Suprapubic skin (tissue), 4 donors: ENCODE measurements around the gene CABLES2.

Experiments used
- EP300 ChIP-seq: sonication (generic); formaldehyde crosslinking; IDR thresholded peaks from one replicate; pipeline ENCODE4 v1.6.1; 2017; ENCODE audit warnings: antibody characterized with exemption
- POLR2A ChIP-seq, 2 donors: fragments of 450-650 bp; IDR thresholded peaks; one replicate each; pipeline ENCODE4 v1.6.1; 2017; ENCODE audit warnings: antibody characterized with exemption in 2 of 2, mild to moderate bottlenecking in 2 of 2, moderate library complexity in 2 of 2
- POLR2AphosphoS5 ChIP-seq, 3 donors: sonication (generic); formaldehyde crosslinking; IDR thresholded peaks; one replicate each; pipeline ENCODE4 v1.6.1; 2017; ENCODE audit warnings: antibody characterized with exemption in 3 of 3
- TF ChIP-seq, protein P1 (sequence below), 2 donors: fragments of 200-600 bp in 1 of 2; fragments of 450-650 bp in 1 of 2; sonication (generic) in 1 of 2; IDR thresholded peaks; one replicate each; pipeline ENCODE4 v1.5.1; 2016 to 2019; ENCODE audit warnings: antibody characterized with exemption in 2 of 2, mild to moderate bottlenecking in 1 of 2, moderate library complexity in 1 of 2

GRCh38 chr20:62351469-62352401, 55.4 kb downstream of the CABLES2 start:
- TF ChIP-seq, protein P1, sequence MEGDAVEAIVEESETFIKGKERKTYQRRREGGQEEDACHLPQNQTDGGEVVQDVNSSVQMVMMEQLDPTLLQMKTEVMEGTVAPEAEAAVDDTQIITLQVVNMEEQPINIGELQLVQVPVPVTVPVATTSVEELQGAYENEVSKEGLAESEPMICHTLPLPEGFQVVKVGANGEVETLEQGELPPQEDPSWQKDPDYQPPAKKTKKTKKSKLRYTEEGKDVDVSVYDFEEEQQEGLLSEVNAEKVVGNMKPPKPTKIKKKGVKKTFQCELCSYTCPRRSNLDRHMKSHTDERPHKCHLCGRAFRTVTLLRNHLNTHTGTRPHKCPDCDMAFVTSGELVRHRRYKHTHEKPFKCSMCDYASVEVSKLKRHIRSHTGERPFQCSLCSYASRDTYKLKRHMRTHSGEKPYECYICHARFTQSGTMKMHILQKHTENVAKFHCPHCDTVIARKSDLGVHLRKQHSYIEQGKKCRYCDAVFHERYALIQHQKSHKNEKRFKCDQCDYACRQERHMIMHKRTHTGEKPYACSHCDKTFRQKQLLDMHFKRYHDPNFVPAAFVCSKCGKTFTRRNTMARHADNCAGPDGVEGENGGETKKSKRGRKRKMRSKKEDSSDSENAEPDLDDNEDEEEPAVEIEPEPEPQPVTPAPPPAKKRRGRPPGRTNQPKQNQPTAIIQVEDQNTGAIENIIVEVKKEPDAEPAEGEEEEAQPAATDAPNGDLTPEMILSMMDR (IDR thresholded peaks at IDR 0.05): no peak
- TF ChIP-seq POLR2A (IDR thresholded peaks at IDR 0.05) (no peak), EP300 (no peak), POLR2AphosphoS5 (IDR thresholded peaks at IDR 0.05) (no peak)
